H9 (cell line): ENCODE measurements around the gene TBX1. TPM values are rescaled to one million over a fixed set of nuclear protein-coding genes. Genes with fewer than 3 reads are reported as not detected.

Experiments used
- DNase-seq: peaks from one replicate; pipeline ENCODE4 v3.0.0-alpha.2; 2017
- H2AFZ ChIP-seq: one replicate; pipeline ENCODE4 v1.6.1; 2013; ENCODE audit warnings: mild to moderate bottlenecking, low read length, control low read depth, moderate library complexity
- H2AK5ac ChIP-seq: 2 replicates; pipeline ENCODE4 v1.6.1; 2013; ENCODE audit warnings: low read length, control low read depth, mixed read lengths; ENCODE audit not compliant: insufficient read length
- H2BK120ac ChIP-seq: one replicate; pipeline ENCODE4 v1.6.1; 2013; ENCODE audit warnings: low read depth, mild to moderate bottlenecking, low read length, control low read depth, inconsistent platforms; ENCODE audit not compliant: poor library complexity, severe bottlenecking
- H2BK12ac ChIP-seq: 2 replicates; pipeline ENCODE4 v1.6.1; 2013; ENCODE audit warnings: low read length, control low read depth, mixed read lengths, low read depth; ENCODE audit not compliant: insufficient read length
- H2BK15ac ChIP-seq: 2 replicates; pipeline ENCODE4 v1.6.1; 2013; ENCODE audit warnings: low read depth, low read length, control low read depth
- H2BK20ac ChIP-seq: one replicate; pipeline ENCODE4 v1.6.1; 2013; ENCODE audit warnings: low read depth, mild to moderate bottlenecking, low read length, control low read depth, inconsistent platforms; ENCODE audit not compliant: poor library complexity, severe bottlenecking
- H2BK5ac ChIP-seq: 2 replicates; pipeline ENCODE4 v1.6.1; 2013; ENCODE audit warnings: low read length, control low read depth, mixed read lengths; ENCODE audit not compliant: insufficient read length
- H3K14ac ChIP-seq: 2 replicates; pipeline ENCODE4 v1.6.1; 2013; ENCODE audit warnings: low read length, control low read depth; ENCODE audit not compliant: insufficient read depth
- H3K18ac ChIP-seq: 2 replicates; pipeline ENCODE4 v1.6.1; 2013; ENCODE audit warnings: low read depth, mild to moderate bottlenecking, mixed read lengths, low read length, control low read depth; ENCODE audit not compliant: insufficient read length
- H3K23ac ChIP-seq: 2 replicates; pipeline ENCODE4 v1.6.1; 2013; ENCODE audit warnings: low read length, control low read depth, mixed read lengths, low read depth; ENCODE audit not compliant: insufficient read length
- H3K23me2 ChIP-seq: 2 replicates; pipeline ENCODE4 v1.6.1; 2013; ENCODE audit warnings: low read depth, mild to moderate bottlenecking, mixed read lengths, low read length, control low read depth; ENCODE audit not compliant: insufficient read length, poor library complexity, severe bottlenecking
- H3K27ac ChIP-seq: 2 replicates; pipeline ENCODE4 v1.5.1; 2013; ENCODE audit warnings: low read length, control low read depth, mixed read lengths, low read depth; ENCODE audit not compliant: insufficient read length
- H3K27me3 ChIP-seq: 2 replicates; pipeline ENCODE4 v1.6.1; 2013; ENCODE audit warnings: low read length, control low read depth, inconsistent platforms; ENCODE audit not compliant: insufficient read depth
- H3K4ac ChIP-seq: 2 replicates; pipeline ENCODE4 v1.6.1; 2013; ENCODE audit warnings: low read depth, mild to moderate bottlenecking, control low read depth, inconsistent platforms, low read length, moderate library complexity
- H3K4me1 ChIP-seq: 2 replicates; pipeline ENCODE4 v1.6.1; 2013; ENCODE audit warnings: low read length, control low read depth, inconsistent platforms; ENCODE audit not compliant: insufficient read depth
- H3K4me2 ChIP-seq: 2 replicates; pipeline ENCODE4 v1.6.1; 2013; ENCODE audit warnings: low read length, control low read depth, mixed read lengths; ENCODE audit not compliant: insufficient read length, insufficient read depth
- H3K56ac ChIP-seq: 2 replicates; pipeline ENCODE4 v1.6.1; 2013; ENCODE audit warnings: low read depth, mild to moderate bottlenecking, mixed read lengths, low read length, control low read depth; ENCODE audit not compliant: insufficient read length
- H3K79me1 ChIP-seq: 2 replicates; pipeline ENCODE4 v1.6.1; 2013; ENCODE audit warnings: low read depth, mild to moderate bottlenecking, moderate library complexity, low read length, control low read depth, inconsistent platforms; ENCODE audit not compliant: insufficient read depth, poor library complexity, severe bottlenecking
- H3K79me2 ChIP-seq: 2 replicates; pipeline ENCODE4 v1.6.1; 2013; ENCODE audit warnings: low read length, control low read depth, inconsistent platforms; ENCODE audit not compliant: insufficient read depth
- H3K9ac ChIP-seq: 2 replicates; pipeline ENCODE4 v1.6.1; 2013; ENCODE audit warnings: low read length, control low read depth, mixed read lengths; ENCODE audit not compliant: insufficient read length; ENCODE audit errors: extremely low read depth
- H3K9me3 ChIP-seq: one replicate; pipeline ENCODE4 v1.6.1; 2013; ENCODE audit warnings: low read depth, low read length, inconsistent platforms; ENCODE audit not compliant: control insufficient read depth
- H3T11ph ChIP-seq: one replicate; pipeline ENCODE4 v1.6.1; 2013; ENCODE audit warnings: mild to moderate bottlenecking, low read length, control low read depth, inconsistent platforms
- H4K20me1 ChIP-seq: one replicate; pipeline ENCODE4 v1.6.1; 2013; ENCODE audit not compliant: control insufficient read depth, insufficient read length, insufficient read depth
- H4K5ac ChIP-seq: 2 replicates; pipeline ENCODE4 v1.6.1; 2013; ENCODE audit warnings: low read depth, mild to moderate bottlenecking, mixed read lengths, low read length, control low read depth; ENCODE audit not compliant: insufficient read length
- H4K8ac ChIP-seq: replicated peaks from 2 replicates; pipeline ENCODE4 v1.6.1; 2013; ENCODE audit warnings: low read length, control low read depth, mixed read lengths, low read depth; ENCODE audit not compliant: insufficient read length
- H4K91ac ChIP-seq: 2 replicates; pipeline ENCODE4 v1.6.1; 2013; ENCODE audit warnings: low read depth, mild to moderate bottlenecking, moderate library complexity, mixed read lengths, low read length, control low read depth; ENCODE audit not compliant: insufficient read length
- H3K27ac Mint-ChIP-seq, 3 experiments: 2 replicates in 2 of 3; 3 replicates in 1 of 3; pipeline ENCODE4 v1.8.0; 2020 to 2021; ENCODE audit warnings: mixed read lengths in 3 of 3, mild to moderate bottlenecking in 1 of 3, moderate library complexity in 1 of 3
- H3K27me3 Mint-ChIP-seq: 2 replicates; pipeline ENCODE4 v1.8.0; 2021; ENCODE audit warnings: low read depth, mild to moderate bottlenecking, moderate library complexity, mixed read lengths
- H3K36me3 Mint-ChIP-seq, 3 experiments: 2 replicates in 2 of 3; 3 replicates in 1 of 3; pipeline ENCODE4 v1.8.0; 2020 to 2021; ENCODE audit warnings: low read depth in 3 of 3, mixed read lengths in 3 of 3; ENCODE audit not compliant: insufficient read depth in 1 of 3
- H3K4me1 Mint-ChIP-seq, 2 experiments: 2 replicates each; pipeline ENCODE4 v1.8.0; 2020; ENCODE audit warnings: mixed read lengths in 2 of 2
- H3K4me3 Mint-ChIP-seq, 2 experiments: 2 replicates in 1 of 2; 3 replicates in 1 of 2; pipeline ENCODE4 v1.8.0; 2020 to 2021; ENCODE audit warnings: mild to moderate bottlenecking in 2 of 2, mixed read lengths in 2 of 2, moderate library complexity in 1 of 2
- H3K9me3 Mint-ChIP-seq, 2 experiments: 2 replicates in 1 of 2; 3 replicates in 1 of 2; pipeline ENCODE4 v1.8.0; 2020; ENCODE audit warnings: mild to moderate bottlenecking in 2 of 2, mixed read lengths in 2 of 2, moderate library complexity in 1 of 2
- WGBS: extraction: QIAGEN DNeasy Blood & Tissue Kit; methylation state at CpG from one replicate; pipeline ENCODE4 v1.1.7; 2013; ENCODE audit warnings: missing lambda C conversion rate, low lambda C conversion rate, mixed read lengths; ENCODE audit not compliant: insufficient read length; ENCODE audit errors: extremely low coverage; 5-methylcytosine and 5-hydroxymethylcytosine counted together
- total RNA-seq: library from RNA; stranded (reverse); gene quantifications from 2 replicates; pipeline ENCODE4 v1.2.1, GENCODE V29; 2021
- TF ChIP-seq, protein P1 (sequence below): fragments of 200-600 bp; sonication (generic); conservative IDR thresholded peaks from 3 replicates; pipeline ENCODE4 v1.8.0; 2021; ENCODE audit warnings: antibody characterized with exemption, mild to moderate bottlenecking

Gene TBX1
- total RNA-seq, 1 experiment from 2014 or later = 2.2 TPM

DNA sequence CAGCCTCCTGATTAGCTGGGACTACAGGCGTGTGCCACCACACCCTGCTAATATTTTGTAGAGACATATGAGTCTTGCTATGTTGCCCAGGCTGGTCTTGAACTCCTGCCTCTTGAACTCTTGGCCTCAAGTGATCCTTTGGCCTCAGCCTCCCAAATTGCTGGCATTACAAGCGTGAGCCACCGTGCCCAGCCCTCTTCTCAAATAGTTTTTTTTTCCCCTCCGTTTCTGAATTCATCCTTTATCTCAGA lies 11.8 kb downstream of the TBX1 start:
- Mint-ChIP-seq H3K36me3 (no peaks in the 10 kb centered on the region), H3K9me3 (no peaks in the 10 kb centered on the region), H3K27ac (no peak overlapping the region), H3K4me3 (no peak overlapping the region), H3K4me1 (peaks cover 3 to 13% of the 10 kb centered on the region in 2 experiments; a peak in 3 of 4 replicates), H3K27me3 (peaks cover 81% of the 10 kb centered on the region)
- H3K23me2 ChIP-seq = peaks cover 4% of the 10 kb centered on the region
- TF ChIP-seq, protein P1, sequence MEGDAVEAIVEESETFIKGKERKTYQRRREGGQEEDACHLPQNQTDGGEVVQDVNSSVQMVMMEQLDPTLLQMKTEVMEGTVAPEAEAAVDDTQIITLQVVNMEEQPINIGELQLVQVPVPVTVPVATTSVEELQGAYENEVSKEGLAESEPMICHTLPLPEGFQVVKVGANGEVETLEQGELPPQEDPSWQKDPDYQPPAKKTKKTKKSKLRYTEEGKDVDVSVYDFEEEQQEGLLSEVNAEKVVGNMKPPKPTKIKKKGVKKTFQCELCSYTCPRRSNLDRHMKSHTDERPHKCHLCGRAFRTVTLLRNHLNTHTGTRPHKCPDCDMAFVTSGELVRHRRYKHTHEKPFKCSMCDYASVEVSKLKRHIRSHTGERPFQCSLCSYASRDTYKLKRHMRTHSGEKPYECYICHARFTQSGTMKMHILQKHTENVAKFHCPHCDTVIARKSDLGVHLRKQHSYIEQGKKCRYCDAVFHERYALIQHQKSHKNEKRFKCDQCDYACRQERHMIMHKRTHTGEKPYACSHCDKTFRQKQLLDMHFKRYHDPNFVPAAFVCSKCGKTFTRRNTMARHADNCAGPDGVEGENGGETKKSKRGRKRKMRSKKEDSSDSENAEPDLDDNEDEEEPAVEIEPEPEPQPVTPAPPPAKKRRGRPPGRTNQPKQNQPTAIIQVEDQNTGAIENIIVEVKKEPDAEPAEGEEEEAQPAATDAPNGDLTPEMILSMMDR = no peak
- no peak overlapping the region for H2AFZ ChIP-seq
- H3K9me3 ChIP-seq = no peaks in the 10 kb centered on the region
- H3K79me1 ChIP-seq = no peaks in the 10 kb centered on the region
- H2BK20ac ChIP-seq = no peak overlapping the region
- no peak overlapping the region for H2AK5ac ChIP-seq
- no CpG with 5 or more reads among the region's 4 CpGs for WGBS
- H3K56ac ChIP-seq = no peak overlapping the region
- H3K18ac ChIP-seq = no peak overlapping the region
- no peak overlapping the region for H3K14ac ChIP-seq
- no peak overlapping the region for H2BK120ac ChIP-seq
- H3T11ph ChIP-seq = no peak overlapping the region
- H3K4me2 ChIP-seq = no peak overlapping the region
- H3K4ac ChIP-seq = no peak overlapping the region
- H4K5ac ChIP-seq = no peak overlapping the region
- no peak overlapping the region for H3K27ac ChIP-seq
- no peak overlapping the region for H3K23ac ChIP-seq
- H3K27me3 ChIP-seq = peaks cover 22% of the 10 kb centered on the region
- H3K9ac ChIP-seq = no peak overlapping the region
- peaks cover 4% of the 10 kb centered on the region; the same call in 1 of the 2 replicates for H3K4me1 ChIP-seq
- no peak overlapping the region for H4K91ac ChIP-seq
- H4K20me1 ChIP-seq = no peaks in the 10 kb centered on the region
- no peaks in the 10 kb centered on the region for H3K79me2 ChIP-seq
- H2BK15ac ChIP-seq = no peak overlapping the region
- DNase-seq = no peak
- H2BK5ac ChIP-seq = no peak overlapping the region
- no peak overlapping the region for H4K8ac ChIP-seq
- no peak overlapping the region for H2BK12ac ChIP-seq
